Spleen (tissue), 7 donors: ENCODE results near the gene FDX1.

ENCODE experiments used
- POLR2A ChIP-seq, 3 donors: fragments of 450-650 bp; IDR thresholded peaks; one replicate each; pipeline ENCODE4 v1.5.1; 2017; ENCODE audit warnings: antibody characterized with exemption in 3 of 3, mild to moderate bottlenecking in 1 of 3
- POLR2AphosphoS5 ChIP-seq, 3 donors: sonication (generic); formaldehyde crosslinking; IDR thresholded peaks; one replicate each; pipeline ENCODE4 v1.5.1; 2017; ENCODE audit warnings: antibody characterized with exemption in 3 of 3
- TF ChIP-seq, protein P1 (sequence below), 11 experiments: fragments of 200-600 bp in 7 of 11; fragments of 450-650 bp in 4 of 11; sonication (generic) in 4 of 11; IDR thresholded peaks in 8 of 11; conservative IDR thresholded peaks in 3 of 11; 1 replicate in 7 of 11; 2 replicates in 4 of 11; pipeline versions ENCODE4 v1.4.0 to v1.8.0; 2016 to 2021; ENCODE audit warnings: antibody characterized with exemption in 11 of 11, inconsistent platforms in 4 of 11, mild to moderate bottlenecking in 1 of 11
- donor health status: DM: no; HTN: no; CAD: no; lungs with moderate emphysema.
- donor health status: DM: no; HTN: no; CAD: no.
- donor health status: DM: no; HTN: no; CAD: no.

DNA sequence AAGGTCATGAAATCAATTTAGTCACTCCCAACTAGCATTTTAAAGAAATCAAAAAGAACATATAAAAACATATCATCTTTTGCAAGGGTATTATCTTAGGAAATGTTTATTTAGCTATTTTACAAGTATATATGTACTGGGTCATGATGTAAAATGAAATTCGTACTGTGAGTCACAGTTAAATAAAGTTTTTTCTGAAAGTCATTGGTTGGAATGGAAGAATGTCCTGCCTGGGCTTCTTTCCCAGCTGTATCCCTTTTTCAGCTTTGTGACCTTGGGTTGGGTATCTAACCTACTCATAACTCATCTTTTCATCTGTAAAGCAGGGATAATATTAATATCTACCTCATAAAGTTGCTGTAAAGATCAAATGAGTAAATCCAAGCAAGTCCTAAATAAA, 15.7 kb downstream of the FDX1 start:
- no peak for TF ChIP-seq POLR2A (IDR thresholded peaks at IDR 0.05)
- TF ChIP-seq, protein P1, sequence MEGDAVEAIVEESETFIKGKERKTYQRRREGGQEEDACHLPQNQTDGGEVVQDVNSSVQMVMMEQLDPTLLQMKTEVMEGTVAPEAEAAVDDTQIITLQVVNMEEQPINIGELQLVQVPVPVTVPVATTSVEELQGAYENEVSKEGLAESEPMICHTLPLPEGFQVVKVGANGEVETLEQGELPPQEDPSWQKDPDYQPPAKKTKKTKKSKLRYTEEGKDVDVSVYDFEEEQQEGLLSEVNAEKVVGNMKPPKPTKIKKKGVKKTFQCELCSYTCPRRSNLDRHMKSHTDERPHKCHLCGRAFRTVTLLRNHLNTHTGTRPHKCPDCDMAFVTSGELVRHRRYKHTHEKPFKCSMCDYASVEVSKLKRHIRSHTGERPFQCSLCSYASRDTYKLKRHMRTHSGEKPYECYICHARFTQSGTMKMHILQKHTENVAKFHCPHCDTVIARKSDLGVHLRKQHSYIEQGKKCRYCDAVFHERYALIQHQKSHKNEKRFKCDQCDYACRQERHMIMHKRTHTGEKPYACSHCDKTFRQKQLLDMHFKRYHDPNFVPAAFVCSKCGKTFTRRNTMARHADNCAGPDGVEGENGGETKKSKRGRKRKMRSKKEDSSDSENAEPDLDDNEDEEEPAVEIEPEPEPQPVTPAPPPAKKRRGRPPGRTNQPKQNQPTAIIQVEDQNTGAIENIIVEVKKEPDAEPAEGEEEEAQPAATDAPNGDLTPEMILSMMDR (IDR thresholded peaks at IDR 0.05 in 8 of 11, conservative IDR thresholded peaks at IDR 0.05 in 3 of 11), result no peak
- no peak for TF ChIP-seq POLR2AphosphoS5 (IDR thresholded peaks at IDR 0.05)
